Adipose tissue (tissue), 3 donors: Measurements from ENCODE around the gene GDAP1L1. TPM values are rescaled to one million over a fixed set of nuclear protein-coding genes. Genes with fewer than 3 reads are reported as not detected.
"Not testable (repeated sequence)": the region's sequence is repeated elsewhere in the genome, so short reads cannot be mapped to it uniquely, and the experiment has no call there.

Experiments
- H3K27ac ChIP-seq: one replicate; pipeline ENCODE4 v1.5.1; 2013; ENCODE audit warnings: low read depth, low read length
- WGBS, 3 donors: extraction: QIAGEN DNeasy Blood & Tissue Kit; methylation state at CpG; one replicate each; pipeline ENCODE4 v1.1.7; 2013; 5-methylcytosine and 5-hydroxymethylcytosine counted together
- polyA plus RNA-seq, 3 donors: library from polyadenylated mRNA; stranded (reverse); fragments of 200-250 nt; gene quantifications; one replicate each; pipeline ENCODE4 v1.2.3, GENCODE V29; 2013
- donor health status: healthy with polysubstance abuse.
- donor health status: Bipolar disorder and iron deficiency.
- donor health status: healthy.

Gene GDAP1L1
- polyA plus RNA-seq, 3 donors, result 0.06 to 0.10 TPM; not detected in 1

GRCh38 chr20:44217342-44218092 lies 29.6 kb upstream of the GDAP1L1 start:
- 42 to 43% (median 42%) methylated on average over 11 of the region's 11 CpGs for WGBS, 3 donors
- H3K27ac ChIP-seq, result no peak overlapping the region

- WGBS, 3 donors, result 38 to 55% (median 40%) methylated on average over 4 of the region's 4 CpGs
- no peak overlapping the region for H3K27ac ChIP-seq
Measured at GRCh38 chr20:44218446-44218845, 28.7 kb upstream of the GDAP1L1 start.

- no peak overlapping the region for H3K27ac ChIP-seq
- WGBS, 3 donors, result 39 to 62% (median 55%) methylated on average over 5 of the region's 5 CpGs
Measured at GRCh38 chr20:44219170-44219730, 27.9 kb upstream of the GDAP1L1 start.

- 35 to 67% (median 66%) methylated on average over 6 of the region's 6 CpGs for WGBS, 3 donors
- no peak overlapping the region for H3K27ac ChIP-seq
Measured at GRCh38 chr20:44219791-44220190, 27.3 kb upstream of the GDAP1L1 start.

GRCh38 chr20:44221368-44221954 lies 25.6 kb upstream of the GDAP1L1 start:
- no peak overlapping the region for H3K27ac ChIP-seq
- 89 to 95% (median 93%) methylated on average over 3 of the region's 3 CpGs for WGBS, 3 donors

- WGBS, 3 donors, result 94 to 99% (median 97%) methylated on average over 5 of the region's 5 CpGs
Measured at GRCh38 chr20:44222027-44222426, 25.1 kb upstream of the GDAP1L1 start.

GRCh38 chr20:44222633-44223368 lies 24.3 kb upstream of the GDAP1L1 start:
- WGBS, 3 donors, result 65 to 69% (median 66%) methylated on average over 7 of the region's 7 CpGs

More at GRCh38 chr20:44222027-44222426, 25.1 kb upstream of the GDAP1L1 start:
- H3K27ac ChIP-seq, result no peak overlapping the region

GRCh38 chr20:44223721-44224120 lies 23.4 kb upstream of the GDAP1L1 start:
- 78 to 90% (median 81%) methylated on average over 5 of the region's 5 CpGs for WGBS, 3 donors

More at GRCh38 chr20:44222633-44223368, 24.3 kb upstream of the GDAP1L1 start:
- H3K27ac ChIP-seq, result no peak overlapping the region

GRCh38 chr20:44224637-44225036 lies 22.5 kb upstream of the GDAP1L1 start:
- 90 to 93% (median 91%) methylated on average over 5 of the region's 5 CpGs for WGBS, 3 donors
- H3K27ac ChIP-seq, result no peak overlapping the region

More at GRCh38 chr20:44223721-44224120, 23.4 kb upstream of the GDAP1L1 start:
- H3K27ac ChIP-seq, result no peak overlapping the region

- H3K27ac ChIP-seq, result no peak overlapping the region
- 67 to 77% (median 75%) methylated on average over 17 of the region's 17 CpGs for WGBS, 3 donors
Measured at GRCh38 chr20:44228465-44229258, 18.4 kb upstream of the GDAP1L1 start.

- no peak overlapping the region for H3K27ac ChIP-seq
- WGBS, 3 donors, result 78 to 86% (median 80%) methylated on average over 7 of the region's 7 CpGs
Measured at GRCh38 chr20:44231193-44231592, 15.9 kb upstream of the GDAP1L1 start.

- 74 to 80% (median 80%) methylated on average over 10 of the region's 10 CpGs for WGBS, 3 donors
- no peak overlapping the region for H3K27ac ChIP-seq
Measured at GRCh38 chr20:44231713-44232468, 15.2 kb upstream of the GDAP1L1 start.

- 82 to 99% (median 97%) methylated on average over 4 of the region's 4 CpGs for WGBS, 3 donors
- not testable (repeated sequence) for H3K27ac ChIP-seq
Measured at GRCh38 chr20:44232469-44232856, 14.6 kb upstream of the GDAP1L1 start.

- 88 to 96% (median 94%) methylated on average over 6 of the region's 6 CpGs for WGBS, 3 donors
- H3K27ac ChIP-seq, result no peak overlapping the region
Measured at GRCh38 chr20:44233436-44234016, 13.6 kb upstream of the GDAP1L1 start.

GRCh38 chr20:44234566-44235317 lies 12.4 kb upstream of the GDAP1L1 start:
- H3K27ac ChIP-seq, result no peak overlapping the region

GRCh38 chr20:44235702-44236101 lies 11.4 kb upstream of the GDAP1L1 start:
- H3K27ac ChIP-seq, result no peak overlapping the region
- 96 to 98% (median 98%) methylated on average over 2 of the region's 2 CpGs for WGBS, 3 donors

More at GRCh38 chr20:44234566-44235317, 12.4 kb upstream of the GDAP1L1 start:
- WGBS, 3 donors, result 88 to 92% (median 91%) methylated on average over 14 of the region's 14 CpGs
